PFSK-1 (cell line): Measurements from ENCODE around the gene BIVM.

Experiments
- FOXP2 ChIP-seq: optimal IDR thresholded peaks from 2 replicates; pipeline ENCODE3; 2011; ENCODE audit warnings: borderline replicate concordance, control low read depth, inconsistent platforms; ENCODE audit not compliant: insufficient read depth; ENCODE audit errors: extremely low read length, extremely low read depth
- POLR2AphosphoS5 ChIP-seq: IDR thresholded peaks from 2 replicates; pipeline ENCODE4 v1.6.1; 2012; ENCODE audit warnings: low read depth, mild to moderate bottlenecking, control low read depth, low read length, moderate library complexity
- REST ChIP-seq, 2 experiments: IDR thresholded peaks; 2 replicates each; pipeline versions ENCODE4 v1.6.1 to v1.8.0; 2011 to 2012; ENCODE audit warnings: low read depth in 2 of 2, low read length in 2 of 2, control low read depth in 1 of 2, inconsistent platforms in 1 of 2, mild to moderate bottlenecking in 1 of 2, moderate library complexity in 1 of 2; ENCODE audit not compliant: insufficient read depth in 1 of 2
- SIN3A ChIP-seq: IDR thresholded peaks from 2 replicates; pipeline ENCODE4 v1.6.1; 2012; ENCODE audit warnings: mild to moderate bottlenecking, low read length, moderate library complexity, borderline replicate concordance; ENCODE audit not compliant: insufficient read depth
- TAF1 ChIP-seq: IDR thresholded peaks from 2 replicates; pipeline ENCODE4 v1.6.1; 2012; ENCODE audit warnings: low read length, control low read depth, borderline replicate concordance; ENCODE audit not compliant: insufficient read depth

Gene BIVM

GRCh38 chr13:102768909-102769308 lies 30.0 kb upstream of the BIVM start:
- no peak for TF ChIP-seq REST (IDR thresholded peaks at IDR 0.05; ENCODE audit: insufficient read depth in 1 of 2, low read depth in 2 of 2, low read length in 2 of 2)
- TF ChIP-seq POLR2AphosphoS5, result no peak
- no peak for TF ChIP-seq FOXP2
- no peak for TF ChIP-seq TAF1
- no peak for TF ChIP-seq SIN3A

- no peak for TF ChIP-seq REST (IDR thresholded peaks at IDR 0.05; ENCODE audit: insufficient read depth in 1 of 2, low read depth in 2 of 2, low read length in 2 of 2)
- no peak for TF ChIP-seq POLR2AphosphoS5
- no peak for TF ChIP-seq SIN3A
- no peak for TF ChIP-seq FOXP2
- TF ChIP-seq TAF1, result no peak
Observed at GRCh38 chr13:102769679-102770078, 29.2 kb upstream of the BIVM start.

- TF ChIP-seq POLR2AphosphoS5 (no peak), FOXP2 (no peak), SIN3A (no peak), REST (IDR thresholded peaks at IDR 0.05; ENCODE audit: insufficient read depth in 1 of 2, low read depth in 2 of 2, low read length in 2 of 2) (no peak), TAF1 (no peak)
Observed at GRCh38 chr13:102770435-102770834, 28.5 kb upstream of the BIVM start.

GRCh38 chr13:102771298-102772041 lies 27.4 kb upstream of the BIVM start:
- 0 out of 4 replicates have a peak, but pooled peaks of 1 of the 2 experiments have one; percentile 15 for TF ChIP-seq REST (IDR thresholded peaks at IDR 0.05; ENCODE audit: insufficient read depth in 1 of 2, low read depth in 2 of 2, low read length in 2 of 2)
- no peak for TF ChIP-seq POLR2AphosphoS5
- TF ChIP-seq TAF1, result no peak

GRCh38 chr13:102772042-102772425 lies 26.9 kb upstream of the BIVM start:
- TF ChIP-seq SIN3A (no peak), FOXP2 (no peak), POLR2AphosphoS5 (no peak), REST (IDR thresholded peaks at IDR 0.05; ENCODE audit: insufficient read depth in 1 of 2, low read depth in 2 of 2, low read length in 2 of 2) (no peak), TAF1 (no peak)
